Skin epidermis (tissue), 12 donors: ENCODE results near the gene ICA1.
A peak's percentile ranks its signal among the peaks of the same experiment; 100 is the strongest.

ENCODE experiments used
- H3K27ac ChIP-seq, 21 experiments: fragments of 200-600 bp; sonication (generic) in 11 of 21; one replicate each; pipeline ENCODE4 v1.5.0; 2020; ENCODE audit warnings: mild to moderate bottlenecking in 3 of 21, inconsistent platforms in 2 of 21, moderate library complexity in 2 of 21
- H3K4me3 ChIP-seq, 7 experiments: fragments of 200-600 bp; sonication (generic) in 2 of 7; one replicate each; pipeline ENCODE4 v1.5.0; 2020; ENCODE audit warnings: inconsistent platforms in 2 of 7, mild to moderate bottlenecking in 2 of 7, moderate library complexity in 1 of 7

Gene ICA1

DNA sequence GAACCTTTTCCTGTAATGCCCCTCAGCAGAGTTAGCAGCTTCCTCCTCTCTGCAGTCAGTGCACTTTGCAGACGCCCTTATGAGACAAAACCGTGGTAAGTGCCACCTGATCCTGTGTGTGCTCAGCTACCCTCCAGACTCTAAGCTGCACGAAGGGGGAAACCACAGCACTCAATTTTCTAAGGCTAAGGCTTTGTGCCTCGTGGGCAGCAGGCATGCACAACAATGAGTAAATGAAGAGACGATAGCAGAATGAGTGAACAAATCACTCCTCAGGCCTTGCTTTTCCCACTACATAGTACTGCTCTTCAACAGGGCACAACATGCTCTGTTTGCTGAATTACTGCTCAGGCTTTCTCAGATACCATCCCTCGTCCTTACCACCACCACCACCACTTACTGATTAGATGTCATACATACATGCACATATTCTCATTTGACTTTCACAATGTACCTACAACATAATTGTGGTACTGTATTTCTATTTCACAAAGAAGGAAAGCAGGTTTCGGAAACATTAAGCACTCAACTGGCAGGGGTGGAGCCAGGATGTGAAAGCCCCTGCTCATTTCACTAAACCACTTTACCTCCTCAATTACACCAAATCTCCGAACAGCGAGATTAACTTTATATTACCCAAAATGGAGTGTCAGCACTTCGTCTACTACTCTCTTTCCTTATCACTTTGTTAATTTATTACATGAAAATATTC is 85.4 kb downstream of the ICA1 start:
- Histone ChIP-seq H3K27ac (peak overlapping the region in 13 of 21 experiments; percentile 12 to 90 (median 57)), H3K4me3 (no peak overlapping the region)

- Histone ChIP-seq H3K27ac (peak overlapping the region in 13 of 21 experiments; percentile 12 to 90 (median 57)), H3K4me3 (no peak overlapping the region)
These were observed 86.0 kb downstream of the ICA1 start for GRCh38 chr7:8175929-8176369.

DNA sequence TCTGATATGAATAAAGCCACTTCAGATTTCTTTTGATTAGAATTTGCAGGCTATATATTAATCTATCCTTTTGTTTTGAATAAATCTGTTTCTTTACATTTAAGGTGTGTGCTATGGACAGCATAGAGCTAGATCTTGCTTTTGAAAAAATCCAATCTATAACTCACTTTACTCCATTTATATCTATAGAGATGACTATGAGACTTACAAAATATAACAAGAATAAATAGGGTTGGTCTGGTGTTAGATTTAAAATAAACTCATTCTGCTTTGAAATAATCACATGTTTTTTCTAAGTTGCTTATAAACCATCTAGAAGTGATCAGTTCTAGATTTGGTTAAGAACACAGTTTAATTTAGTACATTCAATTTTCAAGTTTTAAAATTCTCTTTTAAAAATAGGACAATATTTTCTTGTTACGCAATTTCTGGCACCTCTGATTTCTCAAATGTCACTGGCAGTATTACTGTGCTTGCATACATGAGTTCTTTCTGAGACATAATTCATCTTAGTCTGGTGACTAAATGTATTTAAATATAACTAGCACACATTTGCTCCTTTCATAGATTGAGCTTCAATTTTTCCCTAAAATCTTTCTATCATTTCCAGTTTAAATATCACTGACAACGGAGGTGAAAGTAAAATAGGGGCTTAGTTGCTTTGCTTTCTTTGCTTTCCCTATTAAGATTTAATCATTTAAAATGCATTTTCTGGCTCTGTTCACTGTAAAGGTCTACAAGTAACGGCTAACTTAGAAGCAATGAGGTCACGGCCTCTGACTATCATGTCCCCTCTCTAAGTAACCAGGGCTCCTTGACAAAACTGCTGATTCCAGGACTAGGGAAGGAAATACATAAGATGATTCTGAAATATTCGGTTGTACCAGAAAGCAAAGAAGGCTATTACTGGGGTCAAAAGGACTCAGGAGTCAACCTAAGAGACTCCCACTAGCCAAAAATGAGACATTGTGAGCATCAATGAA is 89.3 kb downstream of the ICA1 start:
- no peak overlapping the region for H3K27ac ChIP-seq

DNA sequence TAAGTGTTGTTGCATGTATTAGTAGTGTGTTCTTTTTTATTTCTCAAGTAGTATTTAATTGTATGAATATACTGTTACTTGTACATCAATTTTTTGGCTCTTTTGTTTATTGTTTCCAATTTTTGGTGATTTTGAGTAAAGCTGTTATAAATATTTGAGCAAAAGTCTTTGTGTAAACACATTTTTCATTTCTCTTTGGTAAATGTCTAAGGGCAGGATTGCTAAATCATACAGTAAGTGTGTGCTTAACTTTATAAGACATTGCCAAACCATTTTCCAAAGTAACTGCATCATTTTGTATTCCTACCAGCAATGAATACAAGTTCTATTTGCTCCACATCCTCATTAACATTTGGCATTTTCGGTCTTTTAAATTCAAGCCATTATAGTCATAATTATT is 92.8 kb downstream of the ICA1 start:
- Histone ChIP-seq H3K27ac (no peak overlapping the region), H3K4me3 (no peak overlapping the region)

More for the DNA sequence above, 89.3 kb downstream of the ICA1 start:
- no peak overlapping the region for H3K4me3 ChIP-seq

DNA sequence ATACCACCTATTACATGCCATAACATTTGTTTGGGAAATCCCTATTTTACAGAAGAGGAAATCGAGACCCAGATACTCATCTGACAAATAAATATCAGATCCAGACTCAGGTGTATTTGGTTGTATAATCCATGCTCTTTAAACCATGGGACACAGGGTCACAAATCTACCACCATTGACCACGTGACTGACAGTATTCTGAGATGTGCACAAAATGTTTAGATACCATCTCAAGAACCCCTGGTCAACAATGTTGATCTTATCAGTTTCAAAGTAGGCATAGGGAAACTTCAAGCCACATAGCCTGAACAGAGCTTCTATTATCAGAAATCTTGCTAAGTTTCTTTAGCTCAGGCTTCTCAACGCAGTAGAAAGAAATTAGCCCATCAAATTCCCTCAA is 93.6 kb downstream of the ICA1 start:
- Histone ChIP-seq H3K27ac (no peak overlapping the region), H3K4me3 (no peak overlapping the region)

- H3K4me3 ChIP-seq, result no peak overlapping the region
These were observed 96.8 kb downstream of the ICA1 start for GRCh38 chr7:8165150-8165549.

DNA sequence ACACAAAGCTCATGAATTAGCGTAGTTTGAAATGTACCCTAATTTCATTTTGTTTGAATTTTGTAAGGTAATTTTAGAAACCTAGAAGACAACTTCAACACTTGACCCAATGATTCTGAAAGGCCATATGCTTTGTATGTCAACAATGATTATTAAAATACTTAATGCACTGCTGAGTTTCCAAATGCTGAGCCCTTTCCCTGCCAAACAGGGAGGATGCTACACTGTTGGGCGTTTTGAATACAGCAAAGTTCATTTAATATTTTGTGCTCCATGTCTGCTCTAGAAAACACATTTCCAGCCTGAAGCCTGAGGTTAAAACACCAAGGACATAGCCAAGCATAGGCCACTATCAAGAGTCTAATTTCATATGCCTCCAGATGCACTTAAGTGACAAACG is 99.8 kb downstream of the ICA1 start:
- no peak overlapping the region for H3K4me3 ChIP-seq
- H3K27ac ChIP-seq, result no peak overlapping the region

More at GRCh38 chr7:8165150-8165549, 96.8 kb downstream of the ICA1 start:
- no peak overlapping the region for H3K27ac ChIP-seq

DNA sequence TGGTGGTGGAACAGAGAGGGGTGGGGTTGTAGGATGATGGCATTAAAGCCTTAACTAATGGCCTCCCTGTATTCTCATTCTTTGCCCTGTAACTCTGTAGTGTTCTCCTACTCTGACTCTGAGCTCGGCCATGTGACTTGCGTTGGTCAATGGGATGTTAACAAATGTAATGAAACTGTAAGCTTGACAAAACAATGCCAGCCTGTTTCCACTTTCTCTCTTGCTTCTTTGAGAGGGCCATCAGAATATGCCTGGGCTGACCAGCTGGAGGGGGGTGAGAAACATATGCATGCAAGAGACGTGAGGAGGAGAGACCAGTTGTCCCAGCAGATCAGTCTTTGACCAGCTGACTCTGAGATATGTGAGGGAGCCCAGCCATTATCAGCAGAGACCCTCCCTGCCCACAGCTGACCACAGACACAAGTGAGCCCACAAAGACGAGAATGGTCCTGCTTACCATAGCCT is 100.6 kb downstream of the ICA1 start:
- no peak overlapping the region for H3K4me3 ChIP-seq
- H3K27ac ChIP-seq, result no peak overlapping the region

DNA sequence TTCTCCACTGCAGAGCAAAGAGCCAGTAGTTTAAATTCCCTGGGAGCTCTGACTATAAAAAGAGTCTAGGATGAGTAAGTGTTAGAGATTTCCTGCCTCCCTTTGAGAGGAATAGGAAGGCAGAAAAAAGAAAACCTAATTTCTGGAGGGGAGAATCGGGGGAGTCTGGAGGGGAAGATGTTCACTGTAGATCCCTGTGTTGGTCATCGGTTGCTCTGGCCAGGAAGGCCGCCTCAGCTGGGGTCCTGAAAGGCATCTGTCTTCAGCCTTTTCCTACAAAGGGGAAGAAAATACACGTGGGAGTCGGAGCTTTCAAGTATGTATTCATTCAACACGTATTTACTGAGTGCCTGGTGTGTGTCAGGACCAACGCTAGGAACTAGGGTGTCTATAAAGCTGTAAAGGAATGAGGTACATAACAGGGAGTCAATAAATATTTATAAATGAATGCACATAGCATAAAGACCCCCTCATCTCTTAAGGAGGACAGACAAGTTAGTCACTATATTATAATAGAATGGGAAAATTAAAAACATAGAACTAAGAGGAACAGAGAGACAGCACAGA is 101.1 kb downstream of the ICA1 start:
- no peak overlapping the region for H3K27ac ChIP-seq
- no peak overlapping the region for H3K4me3 ChIP-seq

DNA sequence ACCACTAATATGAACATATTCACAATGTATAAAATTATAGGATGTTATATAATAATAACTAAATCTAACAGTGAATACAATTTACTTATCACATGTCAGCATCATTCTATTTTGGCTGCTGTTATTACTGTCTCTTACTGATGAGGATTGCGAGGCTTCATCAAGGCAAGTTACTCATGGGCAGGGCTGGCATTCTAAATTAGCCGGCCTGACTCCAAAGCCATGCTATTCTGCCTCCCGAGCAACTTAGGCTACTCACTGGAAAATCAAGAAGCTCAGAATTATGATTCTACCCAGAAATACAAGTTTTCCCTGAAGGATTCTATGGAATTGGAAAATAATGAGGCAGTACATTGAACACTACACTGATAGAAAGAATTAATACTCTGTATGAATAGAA is 101.7 kb downstream of the ICA1 start:
- no peak overlapping the region for H3K4me3 ChIP-seq
- H3K27ac ChIP-seq, result no peak overlapping the region

DNA sequence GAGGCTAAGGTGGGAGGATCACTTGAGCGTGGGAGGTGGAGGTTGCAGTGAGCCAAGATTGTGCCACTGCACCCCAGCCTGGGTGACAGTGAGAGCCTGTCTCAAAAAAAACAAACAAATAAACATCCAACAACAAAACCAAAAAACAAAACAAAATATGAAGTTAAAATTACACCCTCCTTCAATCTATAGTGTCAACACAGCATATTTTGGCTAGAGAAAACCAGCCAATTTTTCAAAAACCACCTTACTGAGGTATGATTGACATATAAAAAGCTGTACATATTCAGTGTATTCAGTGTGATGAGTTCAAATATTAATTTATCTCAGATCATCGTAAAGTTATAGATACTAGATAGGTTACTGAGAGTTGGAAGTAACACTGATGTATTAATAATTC is 102.4 kb downstream of the ICA1 start:
- H3K27ac ChIP-seq, result no peak overlapping the region
- H3K4me3 ChIP-seq, result no peak overlapping the region

DNA sequence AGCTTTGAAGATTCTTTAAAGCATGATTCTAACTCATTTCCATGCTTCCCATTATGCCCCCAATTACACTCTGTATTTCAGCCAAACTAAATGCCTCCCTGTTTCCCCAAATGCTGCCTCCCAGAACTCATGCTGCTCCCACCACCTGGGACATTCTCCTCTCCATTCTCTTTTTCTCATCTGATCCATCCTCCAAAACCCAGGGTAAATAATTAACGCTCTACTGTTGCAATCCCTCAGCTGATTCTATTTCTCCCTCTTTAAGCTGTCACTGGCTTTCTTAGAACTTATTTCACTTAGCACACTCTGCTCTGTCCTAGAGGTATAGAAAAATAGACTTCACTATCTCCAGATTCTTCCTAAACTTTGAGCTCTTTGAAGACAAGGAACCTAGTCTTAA is 104.7 kb downstream of the ICA1 start:
- no peak overlapping the region for H3K27ac ChIP-seq

GRCh38 chr7:8155836-8156235 is 106.1 kb downstream of the ICA1 start:
- Histone ChIP-seq H3K27ac (no peak overlapping the region), H3K4me3 (no peak overlapping the region)

More for the DNA sequence above, 104.7 kb downstream of the ICA1 start:
- no peak overlapping the region for H3K4me3 ChIP-seq

- Histone ChIP-seq H3K4me3 (no peak overlapping the region), H3K27ac (no peak overlapping the region)
These were observed 107.7 kb downstream of the ICA1 start for GRCh38 chr7:8154272-8154671.

- H3K27ac ChIP-seq, result no peak overlapping the region
These were observed 109.3 kb downstream of the ICA1 start for GRCh38 chr7:8152489-8153192.

GRCh38 chr7:8151161-8151725 is 110.7 kb downstream of the ICA1 start:
- Histone ChIP-seq H3K4me3 (no peak overlapping the region), H3K27ac (peak overlapping the region in 1 of 21 experiments; percentile 43)

More at GRCh38 chr7:8152489-8153192, 109.3 kb downstream of the ICA1 start:
- H3K4me3 ChIP-seq, result no peak overlapping the region

DNA sequence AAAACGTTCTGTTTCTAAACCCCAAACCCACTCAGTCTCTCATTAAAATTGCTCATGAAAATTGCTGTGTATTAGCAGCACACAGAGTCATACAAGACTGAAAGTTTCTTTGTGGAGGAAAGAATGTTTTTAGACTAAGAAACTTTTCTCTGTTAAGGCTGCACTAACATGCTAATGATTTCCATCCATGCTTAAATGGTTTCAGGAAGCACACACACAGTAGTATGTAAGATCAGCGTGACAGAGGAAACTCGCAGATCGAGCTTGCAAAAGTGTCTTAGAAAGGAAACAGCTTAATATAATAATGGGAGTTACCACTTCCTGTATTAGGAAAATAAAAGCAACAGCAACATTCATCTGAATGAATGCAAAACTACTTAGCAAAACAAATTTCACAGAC is 112.7 kb downstream of the ICA1 start:
- H3K4me3 ChIP-seq, result no peak overlapping the region
- H3K27ac ChIP-seq, result peak overlapping the region in 8 of 21 experiments; percentile 15 to 60 (median 34)

DNA sequence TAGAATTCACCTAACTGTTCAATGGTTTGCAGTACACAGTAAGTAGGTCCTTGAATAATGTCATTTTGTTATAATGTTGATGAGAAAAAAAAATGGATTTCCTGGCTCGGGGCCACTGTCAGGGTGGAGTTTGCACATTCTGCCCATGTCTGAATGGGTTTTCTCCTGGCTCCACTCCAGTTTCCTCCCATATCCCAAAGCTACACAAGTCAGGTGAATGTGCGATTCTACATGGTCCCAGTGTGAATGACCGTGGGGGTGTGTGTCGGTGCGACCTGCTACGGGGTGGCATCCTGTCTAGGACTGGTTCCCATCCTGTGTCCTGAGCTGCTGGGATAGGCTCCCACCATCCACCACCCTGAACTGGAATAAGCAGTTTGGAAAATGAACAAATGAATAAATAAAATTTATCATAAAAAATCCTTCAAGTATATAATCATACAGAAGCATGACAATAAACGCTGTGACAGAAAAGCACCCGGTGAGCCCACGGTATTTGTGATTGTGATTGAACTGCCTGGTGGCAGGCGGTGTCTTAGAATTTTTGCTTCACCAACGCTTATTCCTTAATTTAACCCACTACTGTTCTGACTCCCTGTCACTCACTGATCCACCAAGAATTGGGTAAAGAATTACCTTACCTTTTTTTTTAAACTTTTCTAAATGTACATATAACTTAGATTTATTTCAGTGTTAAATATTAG is 114.1 kb downstream of the ICA1 start:
- H3K4me3 ChIP-seq, result no peak overlapping the region
- peak overlapping the region in 1 of 21 experiments; percentile 60 for H3K27ac ChIP-seq
